ENCODE data around the gene BBS9. TPM values are rescaled to one million over a fixed set of nuclear protein-coding genes. Genes with fewer than 3 reads are reported as not detected.

Gene BBS9
- total and polyA plus RNA-seq, 9 of the 15 experiments (the other 6 are each of a cell fraction or from before 2014, with no cell fraction given) = 0.77 to 3.3 (median 2.4) TPM

DNA sequence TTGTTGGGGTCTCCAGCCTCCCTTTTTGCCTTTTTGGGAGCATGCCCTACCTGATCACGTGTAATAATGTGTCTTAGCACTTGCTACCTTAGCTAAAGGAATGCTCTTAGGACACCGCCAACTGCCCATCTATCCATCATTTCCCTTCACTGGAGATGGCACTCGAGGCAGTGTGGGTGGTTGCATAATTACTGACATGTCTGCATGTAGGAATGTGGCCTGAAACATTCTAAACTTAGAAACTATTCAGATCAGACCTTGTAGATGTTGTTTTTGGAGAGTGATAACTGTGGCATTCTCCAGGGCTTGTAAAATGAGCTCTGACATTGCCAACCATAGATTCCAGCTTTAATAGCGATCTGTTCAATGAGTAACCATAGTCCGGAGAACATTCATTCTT lies 365.8 kb downstream of the BBS9 start:
- H3K4me2 ChIP-seq (ENCODE audit: insufficient read depth, low read length) = no peak overlapping the region
- FAIRE-seq = no peak
- intact Hi-C loops (cut with micrococcal nuclease) (no loop called here), in situ Hi-C loops (cut with MboI) (no loop called here)
- H3K9me1 ChIP-seq (ENCODE audit: control insufficient read depth, insufficient read depth, low read length) = no peaks in the 10 kb centered on the region
- POLR2A ChIA-PET = no interaction called here
- CTCF ChIA-PET (ENCODE audit: low intra/inter-chr PET ratio) = no interaction called here
- no peaks in the 10 kb centered on the region for H3K27me3 ChIP-seq (ENCODE audit: control insufficient read depth in 2 of 2, insufficient read depth in 2 of 2, low read length in 2 of 2)
- no peak overlapping the region for H2AFZ ChIP-seq (ENCODE audit: low read depth, low read length)
- DNase-seq (ENCODE audit: extremely low read depth in 1 of 4, low spot score in 3 of 4) = no peak
- no peaks in the 10 kb centered on the region for H3K4me1 ChIP-seq (replicated peaks in 1 of 2; ENCODE audit: control insufficient read depth in 2 of 2, insufficient read depth in 2 of 2, low read length in 2 of 2)
- WGBS (ENCODE audit: insufficient coverage, low coverage, missing lambda C conversion rate) = 0% methylated on average over 5 of the region's 5 CpGs
- no peaks in the 10 kb centered on the region for H4K20me1 ChIP-seq (replicated peaks; ENCODE audit: control insufficient read depth, insufficient read depth, low read length)
- H3K36me3 ChIP-seq (ENCODE audit: control insufficient read depth, insufficient read depth, low read length) = no peaks in the 10 kb centered on the region
- no TSS peak for BruUV-seq (replicated peaks)
- no peaks in the 10 kb centered on the region for H3K9me3 ChIP-seq (replicated peaks; ENCODE audit: control insufficient read depth, insufficient read depth, low read depth, low read length)
- no peak for TF ChIP-seq EZH2 (IDR thresholded peaks at IDR 0.05; ENCODE audit: borderline replicate concordance, low read depth, low read length)
- no peak for TF ChIP-seq CREB5 (CRISPR knock-in tag; IDR thresholded peaks at IDR 0.05)
- TF ChIP-seq, protein P1, sequence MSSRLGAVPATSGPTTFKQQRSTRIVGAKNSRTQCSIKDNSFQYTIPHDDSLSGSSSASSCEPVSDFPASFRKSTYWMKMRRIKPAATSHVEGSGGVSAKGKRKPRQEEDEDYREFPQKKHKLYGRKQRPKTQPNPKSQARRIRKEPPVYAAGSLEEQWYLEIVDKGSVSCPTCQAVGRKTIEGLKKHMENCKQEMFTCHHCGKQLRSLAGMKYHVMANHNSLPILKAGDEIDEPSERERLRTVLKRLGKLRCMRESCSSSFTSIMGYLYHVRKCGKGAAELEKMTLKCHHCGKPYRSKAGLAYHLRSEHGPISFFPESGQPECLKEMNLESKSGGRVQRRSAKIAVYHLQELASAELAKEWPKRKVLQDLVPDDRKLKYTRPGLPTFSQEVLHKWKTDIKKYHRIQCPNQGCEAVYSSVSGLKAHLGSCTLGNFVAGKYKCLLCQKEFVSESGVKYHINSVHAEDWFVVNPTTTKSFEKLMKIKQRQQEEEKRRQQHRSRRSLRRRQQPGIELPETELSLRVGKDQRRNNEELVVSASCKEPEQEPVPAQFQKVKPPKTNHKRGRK (tag; IDR thresholded peaks at IDR 0.05) = no peak
- TF ChIP-seq NR4A1 (CRISPR knock-in tag; IDR thresholded peaks at IDR 0.05) = no peak
- TF ChIP-seq NR4A1 (tag; IDR thresholded peaks at IDR 0.05) = no peak
- no peak for TF ChIP-seq CHD4 (IDR thresholded peaks at IDR 0.05; ENCODE audit: insufficient read depth, insufficient replicate concordance, low read depth, low read length, poor library complexity, severe bottlenecking)
- no peak for TF ChIP-seq XRCC5 (IDR thresholded peaks at IDR 0.05; ENCODE audit: low read depth, low read length)
- no peak for TF ChIP-seq ZNF165 (CRISPR knock-in tag; IDR thresholded peaks at IDR 0.05; ENCODE audit: borderline replicate concordance)
- no peak for TF ChIP-seq ZNF668 (CRISPR knock-in tag; IDR thresholded peaks at IDR 0.05)
- TF ChIP-seq ZNF696 (CRISPR knock-in tag; conservative IDR thresholded peaks at IDR 0.05) = no peak
- no peak for TF ChIP-seq KLF10 (CRISPR knock-in tag; IDR thresholded peaks at IDR 0.05)
- no peak for TF ChIP-seq MECOM (CRISPR knock-in tag; IDR thresholded peaks at IDR 0.05)
- no peak for TF ChIP-seq NEUROD1 (IDR thresholded peaks at IDR 0.05; ENCODE audit: borderline replicate concordance, low read depth, low read length, partially characterized antibody)
- TF ChIP-seq, protein P2, sequence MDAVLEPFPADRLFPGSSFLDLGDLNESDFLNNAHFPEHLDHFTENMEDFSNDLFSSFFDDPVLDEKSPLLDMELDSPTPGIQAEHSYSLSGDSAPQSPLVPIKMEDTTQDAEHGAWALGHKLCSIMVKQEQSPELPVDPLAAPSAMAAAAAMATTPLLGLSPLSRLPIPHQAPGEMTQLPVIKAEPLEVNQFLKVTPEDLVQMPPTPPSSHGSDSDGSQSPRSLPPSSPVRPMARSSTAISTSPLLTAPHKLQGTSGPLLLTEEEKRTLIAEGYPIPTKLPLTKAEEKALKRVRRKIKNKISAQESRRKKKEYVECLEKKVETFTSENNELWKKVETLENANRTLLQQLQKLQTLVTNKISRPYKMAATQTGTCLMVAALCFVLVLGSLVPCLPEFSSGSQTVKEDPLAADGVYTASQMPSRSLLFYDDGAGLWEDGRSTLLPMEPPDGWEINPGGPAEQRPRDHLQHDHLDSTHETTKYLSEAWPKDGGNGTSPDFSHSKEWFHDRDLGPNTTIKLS (IDR thresholded peaks at IDR 0.05; ENCODE audit: borderline replicate concordance, low read depth) = no peak
- TF ChIP-seq DEAF1 (CRISPR knock-in tag; IDR thresholded peaks at IDR 0.05) = no peak
- no peak for TF ChIP-seq MAZ (CRISPR knock-in tag; conservative IDR thresholded peaks at IDR 0.05 in 1 of 2, IDR thresholded peaks at IDR 0.05 in 1 of 2)
- TF ChIP-seq ZNF134 (CRISPR knock-in tag; conservative IDR thresholded peaks at IDR 0.05) = no peak
- no peak for TF ChIP-seq ZNF12 (CRISPR knock-in tag; IDR thresholded peaks at IDR 0.05)
- H3K79me2 ChIP-seq (ENCODE audit: control insufficient read depth, insufficient read depth, low read length) = no peaks in the 10 kb centered on the region
- H3K4me3 ChIP-seq = no peak overlapping the region
- H3K27ac ChIP-seq (ENCODE audit: extremely low read depth, low read depth, low read length) = no peak overlapping the region
- H3K9ac ChIP-seq (ENCODE audit: insufficient read depth in 1 of 2, low read depth in 2 of 2, low read length in 2 of 2) = no peak overlapping the region
- ATAC-seq = no peak

All from K562 (cell line).